Measurements from ENCODE around the gene SEMA3D. TPM values are rescaled to one million over a fixed set of nuclear protein-coding genes. Genes with fewer than 3 reads are reported as not detected.

SEMA3D gene
- total RNA-seq, 4 donors from 2014 or later, result 4.8 to 12.7 (median 9.8) TPM

DNA sequence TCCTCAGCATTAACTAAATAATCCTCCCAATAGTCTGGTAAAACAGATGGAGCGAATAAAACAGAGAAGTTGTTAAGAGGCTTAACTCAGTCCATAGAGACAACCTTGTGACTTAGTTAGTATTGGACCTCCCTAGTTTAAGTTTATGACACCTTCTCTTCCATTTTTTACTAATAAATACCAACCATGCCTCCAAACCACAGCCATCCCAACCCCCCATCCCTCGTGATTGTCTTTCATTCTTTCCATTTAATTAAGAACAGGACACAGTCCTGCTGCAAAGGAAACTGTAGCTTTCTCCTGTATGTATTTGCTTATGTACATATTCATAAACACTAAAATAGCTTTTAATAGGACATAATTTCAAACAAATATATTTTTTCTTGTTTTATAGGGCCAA, 238.2 kb downstream of the SEMA3D start:
- Histone ChIP-seq H3K27me3 (no peaks in the 10 kb centered on the region), H3K4me1 (no peaks in the 10 kb centered on the region), H3K4me3 (no peak overlapping the region), H3K36me3 (no peaks in the 10 kb centered on the region), H3K27ac (no peak overlapping the region), H3K9me3 (no peaks in the 10 kb centered on the region)
- no peak for TF ChIP-seq CTCF (IDR thresholded peaks at IDR 0.05)
- no peak for TF ChIP-seq POLR2A (IDR thresholded peaks at IDR 0.05)
- TF ChIP-seq EP300 (IDR thresholded peaks at IDR 0.05), result no peak
- 60 to 85% methylated on average over 2 of the region's 2 CpGs for WGBS, 2 donors
- no peak for DNase-seq (ENCODE audit: low spot score in 2 of 2)

DNA sequence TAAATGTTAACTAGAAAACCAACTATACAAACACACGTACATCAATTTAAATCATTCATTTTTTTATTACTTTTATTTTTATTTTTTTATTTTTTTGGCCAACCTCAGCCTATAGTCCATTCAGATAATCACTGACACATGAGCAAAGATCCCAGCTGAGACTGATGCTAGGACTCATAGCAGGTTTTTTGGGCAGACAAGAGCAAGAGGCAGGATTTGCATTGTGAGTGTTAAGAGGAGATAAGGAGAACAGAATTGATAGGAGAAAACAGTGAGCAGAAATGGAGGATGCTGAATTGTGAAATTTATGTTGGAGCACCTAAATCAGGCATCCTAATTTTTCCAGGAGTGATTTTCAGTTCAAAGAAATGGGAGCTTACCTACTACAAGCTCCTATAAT, 240.3 kb downstream of the SEMA3D start:
- WGBS, 2 donors, result 68 to 79% methylated on average over 1 of the region's 1 CpG
- DNase-seq (ENCODE audit: low spot score in 2 of 2), result no peak

More for the DNA sequence above, 240.3 kb downstream of the SEMA3D start:
- TF ChIP-seq CTCF (IDR thresholded peaks at IDR 0.05) (no peak), POLR2A (IDR thresholded peaks at IDR 0.05) (no peak), EP300 (IDR thresholded peaks at IDR 0.05) (no peak)
- H3K9me3 ChIP-seq, result no peaks in the 10 kb centered on the region
- no peaks in the 10 kb centered on the region for H3K4me1 ChIP-seq
- no peaks in the 10 kb centered on the region for H3K36me3 ChIP-seq
- H3K4me3 ChIP-seq, result no peak overlapping the region
- H3K27ac ChIP-seq, result no peak overlapping the region
- no peaks in the 10 kb centered on the region for H3K27me3 ChIP-seq

All from tibial nerve (tissue), 4 donors.